Neuronal stem cell (in vitro differentiated cells): ENCODE results near the gene LLCFC1.

Experiments used
- DNase-seq: peaks from one replicate; pipeline ENCODE4 v3.0.0-alpha.2; 2013; ENCODE audit warnings: low spot score
- H2AFZ ChIP-seq: one replicate; pipeline ENCODE4 v1.6.1; 2013; ENCODE audit warnings: mild to moderate bottlenecking, low read length, inconsistent platforms
- H2AK5ac ChIP-seq: 2 replicates; pipeline ENCODE4 v1.6.1; 2013; ENCODE audit warnings: low read depth, mild to moderate bottlenecking, inconsistent platforms, low read length, moderate library complexity, mixed read lengths
- H2BK120ac ChIP-seq: 2 replicates; pipeline ENCODE4 v1.6.1; 2013; ENCODE audit warnings: low read depth, mild to moderate bottlenecking, inconsistent platforms, low read length, moderate library complexity, mixed read lengths
- H2BK12ac ChIP-seq: one replicate; pipeline ENCODE4 v1.6.1; 2013; ENCODE audit warnings: low read length, inconsistent platforms
- H2BK15ac ChIP-seq: 2 replicates; pipeline ENCODE4 v1.6.1; 2013; ENCODE audit warnings: mild to moderate bottlenecking, low read length, inconsistent platforms, mixed read lengths
- H2BK5ac ChIP-seq: one replicate; pipeline ENCODE4 v1.6.1; 2013; ENCODE audit warnings: inconsistent platforms, mild to moderate bottlenecking, low read length, moderate library complexity
- H3K14ac ChIP-seq: one replicate; pipeline ENCODE4 v1.6.1; 2013; ENCODE audit warnings: low read length, inconsistent platforms
- H3K18ac ChIP-seq: 2 replicates; pipeline ENCODE4 v1.6.1; 2013; ENCODE audit warnings: low read length, inconsistent platforms
- H3K23ac ChIP-seq: 2 replicates; pipeline ENCODE4 v1.6.1; 2013; ENCODE audit warnings: low read depth, mild to moderate bottlenecking, mixed read lengths, low read length, inconsistent platforms; ENCODE audit not compliant: poor library complexity
- H3K27ac ChIP-seq: replicated peaks from 3 replicates; pipeline ENCODE4 v1.5.1; 2013; ENCODE audit warnings: low read length, inconsistent platforms
- H3K27me3 ChIP-seq, 3 experiments: 2 replicates each; pipeline ENCODE4 v1.6.1; 2013; ENCODE audit warnings: low read length in 3 of 3, mild to moderate bottlenecking in 2 of 3, inconsistent platforms in 1 of 3, low read depth in 1 of 3, mixed read lengths in 1 of 3, moderate library complexity in 1 of 3; ENCODE audit not compliant: control insufficient read depth in 3 of 3, insufficient read depth in 3 of 3
- H3K36me3 ChIP-seq, 2 donors: replicated peaks in 1 of 2; 2 replicates each; pipeline ENCODE4 v1.6.1; 2013; ENCODE audit warnings: low read length in 2 of 2; ENCODE audit not compliant: control insufficient read depth in 2 of 2, insufficient read depth in 2 of 2
- H3K4ac ChIP-seq: 2 replicates; pipeline ENCODE4 v1.6.1; 2013; ENCODE audit warnings: inconsistent platforms, mild to moderate bottlenecking, low read length, moderate library complexity
- H3K4me1 ChIP-seq, 2 donors: 1 replicate in 1 of 2; 2 replicates in 1 of 2; pipeline ENCODE4 v1.6.1; 2013; ENCODE audit warnings: low read length in 2 of 2, low read depth in 1 of 2; ENCODE audit not compliant: control insufficient read depth in 2 of 2, insufficient read depth in 1 of 2
- H3K4me2 ChIP-seq: one replicate; pipeline ENCODE4 v1.6.1; 2013; ENCODE audit warnings: mild to moderate bottlenecking, low read length, inconsistent platforms; ENCODE audit not compliant: insufficient read depth, poor library complexity, severe bottlenecking
- H3K4me3 ChIP-seq, 2 donors: 2 replicates each; pipeline ENCODE4 v1.5.1; 2013; ENCODE audit warnings: low read length in 2 of 2, mild to moderate bottlenecking in 2 of 2, inconsistent platforms in 1 of 2, moderate library complexity in 1 of 2
- H3K79me1 ChIP-seq: one replicate; pipeline ENCODE4 v1.6.1; 2013; ENCODE audit warnings: low read depth, mild to moderate bottlenecking, inconsistent platforms, low read length, moderate library complexity
- H3K9ac ChIP-seq: one replicate; pipeline ENCODE4 v1.6.1; 2013; ENCODE audit warnings: mild to moderate bottlenecking, low read depth, low read length, inconsistent platforms; ENCODE audit not compliant: poor library complexity
- H3K9me3 ChIP-seq, 2 donors: replicated peaks in 1 of 2; 2 replicates each; pipeline versions ENCODE3 to v1.6.1; 2013; ENCODE audit warnings: low read length in 2 of 2, mild to moderate bottlenecking in 2 of 2, inconsistent platforms in 1 of 2, low read depth in 1 of 2, mixed read lengths in 1 of 2, moderate library complexity in 1 of 2; ENCODE audit not compliant: control insufficient read depth in 2 of 2, insufficient read depth in 1 of 2
- H4K8ac ChIP-seq: one replicate; pipeline ENCODE4 v1.6.1; 2013; ENCODE audit warnings: low read depth, mild to moderate bottlenecking, inconsistent platforms, low read length, moderate library complexity
- H4K91ac ChIP-seq: one replicate; pipeline ENCODE4 v1.6.1; 2013; ENCODE audit warnings: low read length, low read depth, mild to moderate bottlenecking, inconsistent platforms; ENCODE audit not compliant: poor library complexity
- WGBS, 2 donors: extraction: QIAGEN DNeasy Blood & Tissue Kit; methylation state at CpG; one replicate each; pipeline ENCODE4 v1.1.7; 2013; ENCODE audit warnings: missing lambda C conversion rate in 2 of 2, mixed read lengths in 1 of 2; ENCODE audit not compliant: insufficient read length in 2 of 2, insufficient replicate concordance in 1 of 2; ENCODE audit errors: extremely low coverage in 2 of 2; 5-methylcytosine and 5-hydroxymethylcytosine counted together

The LLCFC1 gene

DNA sequence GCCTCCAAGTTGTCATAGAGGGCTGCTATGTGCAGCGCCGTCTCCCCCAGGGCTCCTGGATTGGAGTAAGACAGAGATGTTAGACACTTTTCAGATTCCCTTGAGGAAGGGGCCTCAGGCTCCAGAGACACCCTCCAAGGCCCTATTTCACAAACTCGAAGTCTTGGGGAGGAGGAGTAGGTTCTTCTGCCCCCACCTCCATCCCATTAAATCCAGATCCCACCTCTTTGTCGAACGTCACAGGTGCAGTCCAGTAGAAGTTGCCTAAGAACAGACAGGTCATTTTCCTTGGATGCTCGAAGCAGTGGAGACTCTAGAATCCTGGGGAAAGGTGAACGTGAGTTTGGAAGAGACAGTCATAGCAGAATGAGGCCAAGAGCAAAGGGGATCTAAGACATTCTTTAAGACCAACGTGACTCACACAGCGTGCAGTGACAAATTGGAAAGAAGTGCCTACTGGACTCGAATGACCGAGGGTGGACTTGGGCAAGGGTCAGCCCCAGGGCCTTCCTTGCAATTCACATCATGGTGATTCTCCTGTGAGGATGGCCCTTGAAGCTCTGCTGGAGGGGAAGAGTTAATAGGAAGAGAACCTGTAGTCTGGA lies 9.1 kb upstream of the LLCFC1 start:
- no peak overlapping the region for H3K4ac ChIP-seq
- H3K18ac ChIP-seq, result no peak overlapping the region
- DNase-seq, result no peak

DNA sequence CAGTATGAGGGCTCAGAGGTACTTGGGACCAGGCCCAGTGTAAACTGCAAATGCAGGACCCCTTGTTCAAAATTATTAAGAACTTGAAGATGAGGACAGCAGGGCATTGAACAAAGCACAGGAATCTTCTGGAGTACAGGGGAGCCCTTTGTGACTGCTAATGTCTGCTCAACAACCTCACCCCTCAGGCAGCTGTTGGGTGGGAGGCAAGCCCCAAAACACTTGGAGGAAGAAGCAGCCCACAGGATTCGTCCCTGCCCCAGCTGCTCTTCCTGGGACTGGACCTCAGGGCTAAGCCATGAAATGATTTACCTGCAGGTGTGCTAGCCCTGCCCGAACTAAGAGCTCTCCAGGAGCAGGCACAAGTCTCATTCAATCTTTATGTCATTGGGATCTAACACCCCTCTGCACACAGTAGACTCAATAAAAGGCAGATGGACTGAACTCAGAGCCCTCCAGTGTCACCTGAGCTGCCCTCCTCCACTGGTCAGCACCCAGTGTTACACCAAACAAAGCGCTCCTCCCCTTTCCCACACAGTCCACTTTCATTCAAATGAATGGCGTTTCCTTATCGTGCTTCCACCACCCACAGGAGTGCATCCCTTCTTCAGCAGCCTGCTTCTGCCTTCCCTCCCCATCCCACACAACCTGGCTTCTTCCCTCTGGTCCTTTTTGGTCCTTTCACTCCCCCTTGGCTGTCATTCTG lies 6.7 kb upstream of the LLCFC1 start:
- no peak overlapping the region for H2BK12ac ChIP-seq
- H4K8ac ChIP-seq, result no peak overlapping the region
- H3K4me2 ChIP-seq, result no peak overlapping the region
- no peaks in the 10 kb centered on the region for H3K27me3 ChIP-seq
- no peak overlapping the region for H3K27ac ChIP-seq
- H3K23ac ChIP-seq, result no peak overlapping the region
- DNase-seq, result no peak
- no peaks in the 10 kb centered on the region for H3K36me3 ChIP-seq
- no peak overlapping the region for H2BK15ac ChIP-seq
- no peak overlapping the region for H3K14ac ChIP-seq
- H2BK120ac ChIP-seq, result no peak overlapping the region
- H2BK5ac ChIP-seq, result no peak overlapping the region
- no peak overlapping the region for H2AFZ ChIP-seq
- no peaks in the 10 kb centered on the region for H3K9me3 ChIP-seq
- no peak overlapping the region for H3K4ac ChIP-seq
- H4K91ac ChIP-seq, result no peak overlapping the region
- no CpG with 5 or more reads among the region's 5 CpGs for WGBS, 2 donors
- H3K4me1 ChIP-seq, result peaks cover 0 to 2% of the 10 kb centered on the region in 2 donors
- H3K9ac ChIP-seq, result no peak overlapping the region
- H3K4me3 ChIP-seq, result no peak overlapping the region
- H3K79me1 ChIP-seq, result no peaks in the 10 kb centered on the region
- peak overlapping the region; percentile 39 for H3K18ac ChIP-seq
- H2AK5ac ChIP-seq, result no peak overlapping the region

More for the DNA sequence above, 9.1 kb upstream of the LLCFC1 start:
- H3K4me2 ChIP-seq, result no peak overlapping the region
- no peak overlapping the region for H2BK120ac ChIP-seq
- no CpG with 5 or more reads among the region's 11 CpGs for WGBS, 2 donors
- H3K14ac ChIP-seq, result peak overlapping the region; percentile 21
- H3K9me3 ChIP-seq, result no peaks in the 10 kb centered on the region
- no peaks in the 10 kb centered on the region for H3K36me3 ChIP-seq
- H4K8ac ChIP-seq, result no peak overlapping the region
- no peak overlapping the region for H3K23ac ChIP-seq
- no peak overlapping the region for H3K4me3 ChIP-seq
- H2AFZ ChIP-seq, result no peak overlapping the region
- peaks cover 0 to 2% of the 10 kb centered on the region in 2 donors for H3K4me1 ChIP-seq
- H3K27ac ChIP-seq, result no peak overlapping the region
- H2AK5ac ChIP-seq, result no peak overlapping the region
- no peak overlapping the region for H3K9ac ChIP-seq
- H3K27me3 ChIP-seq, result no peaks in the 10 kb centered on the region
- H2BK12ac ChIP-seq, result no peak overlapping the region
- no peak overlapping the region for H2BK5ac ChIP-seq
- H4K91ac ChIP-seq, result no peak overlapping the region
- H2BK15ac ChIP-seq, result no peak overlapping the region
- no peaks in the 10 kb centered on the region for H3K79me1 ChIP-seq

DNA sequence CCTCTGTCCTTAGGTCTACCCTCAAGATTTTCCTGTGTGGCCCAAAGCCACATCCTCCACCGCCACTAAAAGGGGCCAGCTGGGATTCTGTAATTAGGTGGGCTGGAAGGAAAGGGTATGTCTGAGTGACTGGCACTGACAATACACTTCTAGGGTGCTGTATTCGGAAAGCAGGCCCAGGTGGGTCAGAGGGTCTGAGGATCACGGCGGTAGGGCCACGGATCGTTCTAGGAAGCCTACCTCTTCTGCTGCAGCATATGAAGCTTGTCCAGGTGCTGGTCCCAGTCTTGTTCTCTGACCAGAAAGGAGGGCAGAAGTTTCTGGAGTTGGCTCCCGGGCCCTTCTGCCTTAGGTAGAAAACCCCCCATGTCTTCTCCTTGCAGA lies 6.2 kb upstream of the LLCFC1 start:
- H3K4ac ChIP-seq, result no peak overlapping the region
- H3K18ac ChIP-seq, result no peak overlapping the region
- H4K91ac ChIP-seq, result no peak overlapping the region
- DNase-seq, result no peak
- no peak overlapping the region for H2BK120ac ChIP-seq
- no peak overlapping the region for H3K9ac ChIP-seq
- no CpG with 5 or more reads among the region's 7 CpGs for WGBS, 2 donors
- H2BK15ac ChIP-seq, result no peak overlapping the region
- no peak overlapping the region for H3K4me3 ChIP-seq
- no peaks in the 10 kb centered on the region for H3K36me3 ChIP-seq
- no peak overlapping the region for H2BK12ac ChIP-seq
- no peaks in the 10 kb centered on the region for H3K9me3 ChIP-seq
- peaks cover 0 to 2% of the 10 kb centered on the region in 2 donors for H3K4me1 ChIP-seq
- H2BK5ac ChIP-seq, result no peak overlapping the region
- no peaks in the 10 kb centered on the region for H3K27me3 ChIP-seq
- H3K79me1 ChIP-seq, result no peaks in the 10 kb centered on the region
- no peak overlapping the region for H3K14ac ChIP-seq
- no peak overlapping the region for H3K27ac ChIP-seq
- H3K23ac ChIP-seq, result no peak overlapping the region
- H2AFZ ChIP-seq, result no peak overlapping the region
- H2AK5ac ChIP-seq, result no peak overlapping the region
- no peak overlapping the region for H4K8ac ChIP-seq
- no peak overlapping the region for H3K4me2 ChIP-seq

DNA sequence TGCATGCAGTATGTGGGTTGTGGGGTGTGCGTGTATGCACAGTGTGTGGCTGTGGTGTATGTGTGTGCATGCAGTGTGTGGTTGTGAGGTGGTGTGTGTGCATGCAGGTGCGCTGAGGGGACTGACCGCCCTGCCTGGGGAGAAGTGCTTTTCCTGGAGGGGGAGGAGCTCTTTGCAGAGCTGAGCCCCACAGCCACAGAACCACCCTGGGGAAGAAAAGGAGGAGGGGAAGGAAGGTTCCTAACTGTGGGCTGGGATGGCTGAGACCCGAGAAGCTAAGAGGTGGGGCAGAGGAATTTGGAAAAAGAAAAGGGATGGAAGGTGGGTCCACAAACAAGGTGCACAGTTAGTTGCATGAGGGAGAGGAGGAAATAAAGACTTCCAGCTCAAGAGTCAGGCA lies 5.7 kb upstream of the LLCFC1 start, which contains the start of gene TRPV5:
TRPV5 (minus strand) TSS at position 123 of the 400 bp plus-strand sequence. CDS start 287 bp downstream, outside the sequence.
- Histone ChIP-seq H3K14ac (no peak within 1 kb of the TSS), H3K79me1 (no peaks in the 10 kb centered on the region)
- no CpG with 5 or more reads among the region's 4 CpGs for WGBS, 2 donors

More for the DNA sequence above, 5.7 kb upstream of the LLCFC1 start, which contains the start of gene TRPV5:
- no peak for DNase-seq
- Histone ChIP-seq H2BK120ac (no peak within 1 kb of the TSS), H2BK15ac (no peak within 1 kb of the TSS), H3K27me3 (no peaks in the 10 kb centered on the region), H2AFZ (no peak within 1 kb of the TSS), H3K36me3 (no peaks in the 10 kb centered on the region), H3K4me1 (peaks cover 0 to 2% of the 10 kb centered on the region in 2 donors), H3K18ac (peak within 1 kb of the TSS; percentile 11), H3K27ac (no peak within 1 kb of the TSS), H2BK5ac (no peak within 1 kb of the TSS), H3K4ac (no peak within 1 kb of the TSS), H2BK12ac (no peak within 1 kb of the TSS), H3K4me3 (peak within 1 kb of the TSS in 1 of 2 donors; percentile 42), H3K4me2 (no peak within 1 kb of the TSS), H3K23ac (no peak within 1 kb of the TSS), H4K8ac (no peak within 1 kb of the TSS), H4K91ac (no peak within 1 kb of the TSS), H3K9ac (no peak within 1 kb of the TSS), H3K9me3 (no peaks in the 10 kb centered on the region), H2AK5ac (no peak within 1 kb of the TSS)
